Erythroblast (primary cell): ENCODE data around the gene SNX10.

Experiments used
- GATA1 ChIP-seq: IDR thresholded peaks from 2 replicates; pipeline ENCODE4 v1.6.1; 2011; ENCODE audit warnings: low read depth, mild to moderate bottlenecking, control low read depth, low read length, moderate library complexity
- POLR2A ChIP-seq: IDR thresholded peaks from 2 replicates; pipeline ENCODE4 v1.6.1; 2011; ENCODE audit warnings: mild to moderate bottlenecking, low read length

GRCh38 chr7:26420422-26421019, 128.9 kb downstream of the SNX10 start:
- TF ChIP-seq POLR2A: no peak
- no peak for TF ChIP-seq GATA1
